Activated T-helper 9 cell treated with anti-CD3 and anti-CD28 coated beads, Interleukin-2, amount 50 U/mL, for 16 hours (primary cell): Measurements from ENCODE around the gene RGS19.

ENCODE experiments used
- DNase-seq: peaks from one replicate; pipeline ENCODE4 v3.0.0-alpha.2; 2020; ENCODE audit warnings: low read depth

The RGS19 gene

DNA sequence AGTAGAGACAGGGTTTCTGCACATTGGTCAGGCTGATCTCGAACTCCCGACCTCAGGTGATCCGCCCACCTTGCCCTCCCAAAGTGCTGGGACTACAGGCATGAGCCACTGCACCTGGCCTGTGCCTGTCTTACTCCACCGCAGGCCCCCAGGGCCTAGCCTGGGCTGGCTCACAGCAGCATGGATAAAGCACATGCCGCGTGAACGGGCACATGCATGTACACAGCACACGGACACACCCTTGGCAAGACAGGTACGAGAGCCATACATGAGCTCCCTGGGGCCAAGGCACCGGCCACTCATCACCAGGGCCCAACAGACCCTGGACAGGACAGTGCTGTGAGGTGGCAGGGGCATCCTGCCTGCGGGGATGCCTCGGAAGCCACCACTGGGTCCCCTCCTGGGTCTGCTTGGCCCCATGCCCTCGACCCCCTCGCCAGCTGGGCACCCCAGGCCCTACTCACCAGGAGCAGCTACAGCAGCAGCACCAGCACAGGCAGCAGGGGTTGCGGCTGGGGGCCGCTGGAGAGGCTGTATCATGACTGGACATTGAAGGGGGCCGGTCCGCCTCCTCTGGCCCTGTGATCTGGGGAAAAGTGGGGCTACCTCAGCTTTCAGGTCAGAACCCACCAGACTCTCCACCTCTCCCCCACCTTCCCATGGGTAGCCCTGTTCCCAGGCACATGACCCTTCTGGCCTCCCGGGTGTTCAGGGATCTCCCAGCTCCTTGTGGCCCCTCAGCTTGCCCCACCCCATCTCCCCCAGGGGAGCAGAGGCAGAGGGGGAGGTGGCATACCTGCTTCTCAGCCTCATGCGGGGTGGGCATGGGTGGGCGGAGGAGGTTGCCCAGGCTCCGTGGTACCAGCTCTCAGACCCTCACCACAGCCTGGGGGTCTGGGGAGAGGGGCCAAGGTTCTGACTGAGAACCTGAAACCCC lies 3.0 kb downstream of the RGS19 start:
- DNase-seq: no peak

DNA sequence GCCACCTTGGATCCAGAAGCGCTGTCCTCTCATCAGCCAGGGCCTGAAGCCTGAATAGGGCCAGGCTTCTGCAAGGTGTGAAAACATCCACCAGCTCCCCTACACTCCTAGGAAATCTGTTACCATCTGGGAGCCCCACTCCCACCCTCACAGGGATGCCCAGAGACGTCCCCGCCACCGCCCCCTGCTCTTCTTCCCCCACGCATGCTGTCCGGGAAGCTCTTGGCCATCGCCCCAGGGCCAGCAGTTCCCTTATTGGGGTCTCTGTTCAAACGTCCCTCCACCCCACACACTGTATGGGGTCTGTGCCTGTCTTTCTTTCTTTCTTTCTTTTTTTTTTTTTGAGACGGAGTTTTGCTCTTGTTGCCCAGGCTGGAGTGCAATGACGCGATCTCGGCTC lies 3.8 kb downstream of the RGS19 start:
- DNase-seq: no peak

DNA sequence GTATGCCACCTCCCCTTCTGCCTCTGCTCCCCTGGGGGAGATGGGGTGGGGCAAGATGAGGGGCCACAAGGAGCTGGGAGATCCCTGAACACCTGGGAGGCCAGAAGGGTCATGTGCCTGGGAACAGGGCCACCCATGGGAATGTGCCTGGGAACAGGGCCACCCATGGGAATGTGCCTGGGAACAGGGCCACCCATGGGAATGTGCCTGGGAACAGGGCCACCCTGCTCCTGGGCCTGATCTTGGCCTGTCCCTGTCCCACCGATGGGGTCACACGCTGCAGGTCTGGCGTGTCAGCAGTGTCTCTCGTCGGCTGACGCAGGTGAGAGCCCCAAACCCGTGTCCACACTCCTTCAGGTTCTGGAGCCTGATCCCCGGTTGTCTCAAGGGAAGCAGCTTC lies 4.4 kb downstream of the RGS19 start:
- no peak for DNase-seq

DNA sequence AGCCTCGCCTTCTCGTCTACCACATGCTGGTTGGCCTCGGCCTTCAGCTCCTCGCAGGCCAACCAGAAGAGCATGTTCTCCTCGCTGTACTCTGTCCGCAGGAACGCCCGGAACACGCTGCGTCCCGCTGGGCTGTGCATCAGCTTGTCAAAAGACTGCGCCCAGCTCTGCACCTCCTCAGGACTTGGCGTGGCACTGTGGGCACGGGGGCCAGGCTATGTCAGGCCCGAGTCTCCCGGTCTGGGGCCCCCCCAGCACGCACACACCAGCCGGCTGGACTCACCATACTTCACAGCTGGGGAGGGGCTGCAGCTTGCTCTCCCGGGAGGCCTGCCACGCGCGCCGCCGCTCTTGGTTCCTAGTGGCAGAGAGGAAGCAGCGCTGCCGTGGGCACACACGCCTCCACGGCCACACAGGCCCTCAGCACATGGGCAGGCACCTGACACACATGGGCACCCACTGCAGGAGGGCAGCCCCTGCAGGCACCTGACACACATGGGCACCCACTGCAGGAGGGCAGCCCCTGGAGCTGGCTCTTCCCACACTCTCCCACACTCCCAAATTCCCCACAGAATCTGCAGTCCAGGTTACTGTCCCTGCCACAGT lies 5.0 kb downstream of the RGS19 start:
- no peak for DNase-seq

DNA sequence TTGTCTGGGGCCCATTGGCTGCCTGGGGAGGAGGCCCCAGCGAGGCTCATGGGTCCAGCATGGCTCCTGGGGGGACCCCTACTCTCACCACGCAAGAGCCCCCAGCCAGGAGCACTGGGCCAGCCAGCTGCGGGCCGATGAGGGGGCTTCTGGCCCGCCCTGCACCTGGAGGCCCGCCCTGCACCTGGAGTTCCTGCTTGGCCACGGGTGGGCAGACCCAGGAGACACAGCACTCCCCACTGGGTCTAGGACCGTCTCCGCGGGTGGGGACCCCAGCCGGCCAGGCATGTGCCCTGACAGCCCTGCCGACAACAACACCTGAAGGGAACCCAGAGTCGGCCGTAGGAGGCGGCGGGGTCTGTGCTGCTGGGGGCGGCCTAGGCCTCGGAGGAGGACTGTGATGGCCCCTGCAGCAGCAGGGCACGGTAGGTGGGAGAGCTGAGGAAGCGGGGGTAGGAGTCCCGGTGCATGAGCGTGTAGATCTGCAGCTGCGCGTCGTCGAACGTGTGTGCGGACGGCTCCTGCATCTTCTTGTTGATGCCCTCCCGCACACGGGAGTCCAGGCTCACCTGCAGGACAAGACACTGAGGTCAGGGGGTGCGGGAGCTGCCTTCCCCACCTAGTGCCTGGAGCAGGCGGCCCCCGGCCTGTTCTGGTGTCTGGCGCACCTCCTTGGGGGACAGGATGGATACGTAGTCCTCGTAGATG lies 5.7 kb downstream of the RGS19 start:
- DNase-seq: no peak

DNA sequence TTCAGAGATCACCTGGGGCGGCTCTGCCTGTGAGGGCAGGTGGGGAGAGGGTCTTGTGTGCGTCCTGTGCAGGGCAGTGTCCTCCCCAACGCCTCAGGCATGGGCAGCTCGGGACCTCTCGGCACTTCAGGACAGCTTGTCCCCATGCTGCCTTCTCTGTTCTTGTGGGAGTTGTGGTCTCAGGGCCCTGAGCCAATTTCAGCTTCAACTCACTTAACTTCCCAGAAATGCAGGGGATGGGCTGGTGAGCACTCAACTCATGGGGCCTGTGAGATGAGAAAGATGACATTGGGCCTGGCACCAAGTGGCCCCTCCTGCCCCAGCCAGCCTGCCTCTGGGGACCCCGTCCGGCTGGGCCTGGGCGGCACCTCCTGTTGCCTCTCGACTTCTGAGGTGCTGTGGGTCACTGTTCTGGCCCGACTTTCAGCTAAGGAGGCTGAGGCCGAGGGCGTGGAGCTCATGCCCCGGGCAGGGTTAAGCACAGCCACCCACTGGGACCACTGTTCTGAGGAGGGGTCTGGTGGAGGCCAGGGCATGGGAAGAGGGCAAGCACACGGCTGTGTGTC lies 6.7 kb downstream of the RGS19 start:
- no peak for DNase-seq

DNA sequence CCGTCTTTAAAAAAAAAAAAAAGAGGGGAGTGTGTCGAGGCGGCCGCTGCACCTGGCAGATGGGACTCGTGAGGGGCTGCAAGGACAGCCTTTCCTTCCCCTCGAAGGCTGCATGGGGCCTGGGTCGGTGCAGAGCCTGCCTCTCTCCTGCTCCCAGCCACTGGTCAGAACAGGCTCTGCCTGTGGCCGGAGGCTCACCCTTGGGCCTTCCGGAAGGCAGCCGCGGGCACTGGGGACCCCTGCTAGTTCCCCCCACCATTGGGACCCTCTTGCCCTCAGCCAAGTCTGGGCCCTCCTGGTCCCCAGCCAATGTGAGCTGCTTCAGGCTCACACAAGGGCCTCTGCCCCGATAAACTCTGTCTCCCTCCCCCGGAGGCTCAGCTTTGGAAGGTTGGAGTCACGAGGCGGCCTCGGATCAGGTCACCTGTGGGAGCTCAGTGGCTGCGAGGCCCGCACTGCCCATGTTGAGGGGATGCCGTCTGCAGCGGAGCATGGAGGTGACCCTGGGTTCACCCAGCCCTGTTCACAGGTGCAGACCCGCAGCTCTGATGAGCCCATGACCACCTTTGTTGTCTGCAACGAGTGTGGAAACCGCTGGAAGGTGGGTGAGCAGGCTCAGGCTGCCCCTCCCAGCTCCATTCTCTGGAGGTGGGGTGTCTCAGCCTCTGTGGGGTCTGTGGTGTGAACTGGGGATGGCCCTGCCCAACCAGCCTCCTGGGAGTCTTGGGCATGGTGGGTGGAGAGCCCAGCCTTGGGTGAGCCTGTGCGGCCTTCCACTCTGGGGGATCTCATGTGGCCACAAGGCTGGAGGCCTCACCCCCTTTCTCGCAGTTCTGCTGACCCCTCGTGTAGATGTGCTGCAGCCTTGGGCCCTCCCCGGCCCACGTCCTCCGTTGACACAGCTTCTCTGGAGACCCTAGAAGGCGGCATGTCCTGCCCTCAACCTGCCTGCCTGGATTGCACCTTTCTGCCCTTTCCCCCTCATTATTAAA lies 7.7 kb downstream of the RGS19 start:
- no peak for DNase-seq

DNA sequence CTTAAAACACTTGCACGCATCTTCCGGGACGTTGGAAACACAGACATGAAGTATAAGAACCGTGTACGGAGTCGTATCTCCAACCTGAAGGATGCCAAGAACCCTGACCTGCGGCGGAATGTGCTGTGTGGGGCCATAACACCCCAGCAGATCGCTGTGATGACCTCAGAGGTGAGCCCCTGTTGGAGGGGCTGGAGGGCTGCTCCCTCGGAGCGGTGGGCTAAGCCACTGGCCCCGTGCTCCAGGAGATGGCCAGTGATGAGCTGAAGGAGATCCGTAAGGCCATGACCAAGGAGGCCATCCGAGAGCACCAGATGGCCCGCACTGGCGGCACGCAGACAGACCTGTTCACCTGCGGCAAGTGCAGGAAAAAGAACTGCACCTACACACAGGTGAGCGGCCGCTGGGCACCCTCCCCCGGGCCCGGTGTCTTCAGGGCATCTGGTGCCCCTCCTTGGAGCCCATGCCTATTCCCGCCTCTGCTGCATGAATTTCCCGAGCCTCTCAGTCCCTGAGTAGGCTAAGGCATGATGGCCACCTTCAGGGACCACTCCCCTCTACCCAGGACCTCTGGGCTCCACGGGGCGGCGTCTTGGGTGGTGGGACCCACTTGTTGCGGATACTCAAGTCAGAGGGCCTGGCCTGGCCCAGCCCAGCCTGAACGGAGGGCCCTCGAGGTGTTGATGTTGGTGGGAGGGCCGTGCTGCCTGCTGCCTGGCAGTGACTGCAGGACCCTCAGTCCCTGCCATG lies 8.9 kb downstream of the RGS19 start:
- no peak for DNase-seq

DNA sequence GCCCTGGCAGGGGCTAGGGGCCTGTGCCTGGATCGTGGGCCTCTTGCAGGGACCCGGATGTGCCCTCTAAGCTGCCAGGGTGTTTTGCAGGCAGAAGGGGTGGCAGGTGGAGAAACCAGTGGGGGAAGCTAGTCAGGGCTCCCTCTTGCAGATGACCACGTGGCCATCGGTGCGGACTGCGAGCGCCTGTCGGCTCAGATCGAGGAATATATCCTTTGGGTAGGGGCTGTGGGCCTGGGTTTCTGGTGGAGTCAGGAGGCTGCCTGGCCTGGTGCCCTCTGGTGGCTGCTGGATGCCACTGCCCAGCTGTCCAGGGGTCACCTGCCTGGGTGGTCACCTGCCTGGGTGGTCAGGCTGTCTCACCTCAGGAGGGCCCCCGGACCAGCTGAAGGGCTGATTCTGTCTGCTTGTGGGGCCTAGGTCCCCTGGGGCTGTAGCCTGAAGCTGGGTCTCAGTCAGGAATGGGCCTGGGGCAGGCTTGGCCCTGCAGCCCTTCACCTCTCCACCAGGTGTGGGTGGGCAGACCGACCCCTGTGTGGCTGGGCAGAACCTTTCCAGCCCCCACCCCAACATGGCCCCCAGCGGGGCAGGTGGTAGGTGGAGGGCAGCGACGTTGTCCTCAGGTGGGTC lies 9.6 kb downstream of the RGS19 start:
- no peak for DNase-seq

DNA sequence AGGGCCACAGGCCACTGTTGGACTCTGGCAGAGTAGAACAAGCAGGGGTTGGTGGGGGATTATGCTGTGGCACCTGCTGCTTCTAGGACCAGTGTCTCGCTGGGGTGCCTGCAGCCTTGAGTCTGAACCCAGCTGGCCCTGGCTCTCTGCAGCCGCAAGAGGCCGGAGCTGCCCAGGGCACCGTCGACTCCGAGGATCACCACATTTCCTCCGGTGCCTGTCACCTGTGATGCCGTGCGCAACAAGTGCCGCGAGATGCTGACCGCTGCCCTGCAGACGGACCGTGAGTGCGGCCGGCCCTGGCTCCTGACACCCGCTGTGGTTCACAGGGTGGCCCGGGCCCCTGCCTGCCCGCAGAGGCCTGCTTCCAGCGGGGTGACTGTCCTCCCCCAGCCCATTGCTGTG lies 10.1 kb downstream of the RGS19 start:
- DNase-seq: no peak

DNA sequence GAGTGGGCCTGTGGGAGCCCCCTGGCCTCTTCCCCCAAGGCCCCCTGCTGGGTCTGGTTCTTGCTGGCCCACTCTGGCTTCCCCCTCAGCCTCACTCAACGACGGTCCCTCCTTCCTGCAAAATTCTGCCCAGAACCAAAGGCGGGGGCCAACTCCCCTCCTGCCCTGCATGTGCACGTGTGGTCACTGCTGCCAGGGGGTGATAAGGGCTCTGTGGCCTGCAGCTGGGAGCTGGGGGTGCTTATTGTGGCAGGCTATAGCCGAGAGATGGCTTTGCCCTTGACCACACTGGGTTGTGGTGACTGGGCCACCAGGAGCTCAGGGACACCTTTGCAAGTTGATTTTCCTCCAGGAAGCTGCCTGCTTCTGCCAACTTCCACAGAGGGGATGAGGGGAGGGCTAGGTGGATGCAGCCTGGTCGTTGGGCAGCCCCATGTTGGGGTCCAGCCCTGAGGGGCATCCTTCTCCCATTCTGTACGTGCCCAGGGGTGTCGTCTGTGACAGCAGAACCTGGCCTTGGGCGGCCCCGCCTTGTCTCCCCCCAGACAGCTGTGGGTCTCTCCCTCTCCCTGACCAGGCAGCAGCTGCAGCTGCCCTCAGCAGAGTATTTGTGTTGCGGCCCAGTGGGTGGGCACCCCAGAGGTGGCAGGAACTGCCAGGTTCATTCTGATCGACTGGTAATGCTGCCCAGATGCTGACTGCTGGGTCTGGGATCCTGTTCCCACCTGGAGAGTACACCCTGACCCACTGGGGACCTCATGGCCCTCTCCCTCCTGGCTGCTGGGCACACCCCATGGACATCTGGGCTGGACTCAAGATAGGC lies 10.7 kb downstream of the RGS19 start:
- no peak for DNase-seq

DNA sequence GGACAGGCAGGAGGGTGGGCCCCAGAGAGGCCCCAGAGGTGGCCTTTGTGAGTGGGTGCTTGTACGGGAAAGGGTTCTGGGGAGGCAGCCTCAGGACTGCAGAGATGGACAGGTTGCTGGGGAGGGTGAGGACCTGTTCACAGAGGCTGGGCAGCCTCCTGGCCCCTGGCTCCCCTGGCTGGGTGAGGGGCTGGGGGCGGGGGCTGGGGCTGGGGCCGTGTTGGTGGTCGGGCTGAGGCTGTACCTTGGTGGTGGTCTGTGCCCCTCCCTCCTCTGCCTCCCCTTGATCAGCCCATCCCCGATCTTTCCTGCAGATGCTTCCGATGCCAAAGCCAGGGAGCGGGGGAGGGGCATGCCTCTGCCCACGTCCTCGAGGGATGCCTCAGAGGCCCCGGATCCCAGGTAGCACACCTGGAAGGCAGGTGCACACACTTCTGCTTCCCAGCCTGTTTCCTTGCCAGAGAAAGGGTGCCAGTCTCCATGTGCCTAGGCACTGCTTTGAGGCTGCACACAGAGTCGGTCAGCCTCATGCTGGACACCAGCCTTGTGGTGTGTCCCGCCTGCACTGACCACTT lies 11.5 kb downstream of the RGS19 start:
- DNase-seq: no peak

DNA sequence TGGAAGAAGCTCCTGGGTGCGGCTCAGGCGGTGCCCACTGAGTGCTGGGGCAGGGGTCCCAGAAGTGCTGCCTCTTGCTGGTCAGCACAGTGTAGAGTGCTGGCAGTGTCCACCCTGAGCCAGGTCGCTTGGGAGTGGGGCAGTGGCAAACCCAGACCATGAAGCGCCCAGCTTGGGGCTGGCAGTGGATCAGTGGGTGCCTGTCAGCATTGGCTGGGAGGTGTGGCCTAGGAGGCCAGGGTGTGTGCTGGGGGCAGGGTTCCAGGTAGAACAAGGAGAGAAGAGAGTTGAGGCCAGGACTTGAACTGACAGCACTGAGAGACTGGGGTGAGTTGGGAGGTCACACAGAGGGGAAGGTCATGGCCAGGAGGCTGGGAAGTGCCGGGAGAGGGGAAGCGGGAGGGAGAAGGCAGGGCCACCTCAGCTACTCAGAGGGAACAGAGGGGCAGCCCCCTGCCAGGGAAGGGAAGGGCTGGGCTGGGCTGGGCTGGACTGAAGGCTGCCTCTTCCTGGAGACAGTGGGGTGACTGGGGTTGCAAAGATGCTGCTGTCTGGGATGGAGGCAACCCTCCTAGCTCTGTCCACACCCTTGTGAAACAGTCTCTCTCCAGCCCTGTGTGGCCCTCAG lies 12.2 kb downstream of the RGS19 start:
- no peak for DNase-seq

DNA sequence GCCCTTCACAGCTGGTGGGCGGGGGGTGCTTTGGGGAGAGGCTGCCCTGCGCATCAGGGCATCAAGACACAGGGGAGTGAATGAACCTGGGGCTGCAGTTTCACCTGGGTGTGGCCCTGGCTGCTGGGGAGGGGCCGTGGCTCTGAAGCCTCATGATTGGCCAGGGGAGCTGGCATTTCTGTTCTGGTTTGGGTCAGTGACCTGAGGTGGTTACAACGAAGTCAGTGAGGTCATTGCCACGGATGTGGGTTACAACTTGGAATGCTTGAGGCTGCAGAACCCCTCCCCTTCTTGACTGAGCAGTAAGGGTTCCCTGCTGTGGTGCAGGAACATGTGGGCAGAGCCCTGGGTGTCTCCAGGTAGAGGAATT lies 13.4 kb downstream of the RGS19 start:
- DNase-seq: no peak

DNA sequence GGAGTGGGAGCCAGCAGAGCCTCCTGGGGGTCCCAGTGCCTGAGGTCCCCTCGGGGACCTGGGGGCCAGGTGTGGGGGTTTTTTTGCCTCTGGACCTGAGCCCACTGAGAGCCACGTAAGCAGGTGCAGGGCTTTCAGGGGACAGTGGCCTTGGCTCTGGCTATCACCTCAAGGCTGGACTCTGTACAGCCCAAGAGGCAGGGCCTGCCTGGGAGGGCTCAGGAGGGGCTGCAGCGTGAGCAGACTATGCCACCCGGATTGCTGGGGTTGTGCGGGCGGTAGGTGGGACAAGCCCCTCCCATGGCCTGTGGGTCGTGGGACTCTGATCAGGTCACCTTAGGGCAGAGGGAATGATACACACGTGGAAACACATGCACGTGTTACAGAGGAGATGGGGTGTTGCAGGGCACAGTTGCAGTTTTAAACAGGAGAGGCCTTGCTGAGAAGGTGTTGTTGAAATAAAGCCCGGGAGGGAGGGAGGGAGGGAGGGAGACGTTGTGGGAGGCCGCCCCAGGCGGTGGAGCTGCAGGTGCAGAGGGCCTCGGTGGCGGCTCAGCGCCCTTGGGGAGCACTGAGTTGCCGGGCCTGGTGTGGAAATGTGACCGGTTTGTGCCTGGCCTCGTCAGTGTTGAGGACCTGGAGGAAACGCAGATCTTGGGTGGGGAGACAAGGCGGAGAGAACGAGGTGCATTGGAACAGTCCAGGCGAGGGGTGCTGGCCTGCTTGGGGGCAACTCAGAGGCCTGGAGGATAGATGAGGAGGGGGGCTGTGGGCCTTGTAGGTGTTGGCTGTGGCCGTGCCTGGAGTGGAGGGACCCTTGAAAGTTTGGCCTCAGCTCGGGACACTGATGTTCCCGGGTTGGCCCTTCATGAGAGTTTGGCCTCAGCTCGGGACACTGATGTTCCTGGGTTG lies 14.0 kb downstream of the RGS19 start:
- no peak for DNase-seq

DNA sequence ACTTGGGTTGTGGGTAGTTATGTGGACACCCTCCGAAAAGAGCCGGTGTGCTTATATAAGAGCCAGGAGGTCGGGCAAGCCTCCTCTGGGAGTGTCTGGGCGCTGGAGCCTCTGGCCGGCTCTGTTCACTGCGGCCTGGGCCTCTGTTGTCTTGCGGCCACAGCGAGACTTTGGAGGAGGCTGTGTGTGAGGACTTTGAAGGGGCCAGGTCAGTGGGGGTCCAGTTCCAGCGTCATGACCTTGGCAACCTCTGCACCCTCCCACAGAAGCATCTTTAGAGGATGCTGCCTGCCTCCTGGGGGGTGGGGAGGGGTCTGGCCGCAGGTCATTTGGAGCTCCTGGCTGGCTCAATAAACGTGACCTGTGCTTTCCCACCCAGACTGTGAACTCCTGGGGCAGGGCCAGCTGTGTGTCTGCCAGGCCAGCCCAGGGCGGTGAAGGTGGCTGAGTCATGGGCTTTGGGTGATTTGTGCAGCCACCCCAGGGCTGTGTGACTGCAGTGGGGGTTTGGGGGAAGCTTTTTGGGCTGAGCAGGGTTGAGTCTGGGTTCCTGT lies 15.1 kb downstream of the RGS19 start:
- DNase-seq: no peak
